ENCODE results near the gene LINGO1. TPM values are rescaled to one million over a fixed set of nuclear protein-coding genes. Genes with fewer than 3 reads are reported as not detected.

LINGO1 gene
- polyA plus RNA-seq, 6 donors from 2014 or later = not detected

DNA sequence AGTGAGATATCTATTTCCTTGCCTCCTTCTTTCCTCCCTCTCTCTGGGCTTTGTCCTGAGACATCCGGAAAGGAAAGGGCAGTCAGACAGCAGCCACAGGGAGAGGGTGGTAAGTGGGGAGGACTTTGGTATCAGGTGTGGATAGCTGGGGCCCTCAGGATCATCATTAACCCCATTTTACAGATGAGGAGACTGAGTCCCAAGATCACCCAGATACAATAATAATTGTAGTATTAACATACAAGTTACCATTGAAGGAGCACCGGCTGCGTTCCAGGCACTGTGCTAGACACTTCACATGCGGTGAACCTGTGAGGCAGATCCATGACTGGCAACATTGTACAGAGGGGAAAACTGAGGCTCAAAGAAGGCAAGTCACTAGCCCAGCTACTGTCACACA lies 15.2 kb upstream of the LINGO1 start:
- Mint-ChIP-seq H3K9me3 (no peaks in the 10 kb centered on the region), H3K4me3 (no peak overlapping the region), H3K27me3 (peaks cover 4 to 58% (median 49%) of the 10 kb centered on the region in 3 donors), H3K4me1 (no peaks in the 10 kb centered on the region), H3K36me3 (no peaks in the 10 kb centered on the region), H3K27ac (no peak overlapping the region)
- ATAC-seq (ENCODE audit: low read depth in 2 of 2) (no peak), DNase-seq (no peak)

- Mint-ChIP-seq H3K27ac (no peak overlapping the region), H3K4me1 (no peaks in the 10 kb centered on the region), H3K27me3 (peaks cover 4 to 65% (median 51%) of the 10 kb centered on the region in 3 donors), H3K4me3 (no peak overlapping the region), H3K36me3 (no peaks in the 10 kb centered on the region), H3K9me3 (no peaks in the 10 kb centered on the region)
- no peak for DNase-seq
- ATAC-seq (ENCODE audit: low read depth in 2 of 2) = no peak
Measured at GRCh38 chr15:77646104-77646694, 13.5 kb upstream of the LINGO1 start.

- H3K36me3 Mint-ChIP-seq = no peaks in the 10 kb centered on the region
- ATAC-seq (ENCODE audit: low read depth in 2 of 2) = no peak
- no peaks in the 10 kb centered on the region for H3K9me3 Mint-ChIP-seq
- no peak overlapping the region for H3K4me3 Mint-ChIP-seq
- no peak overlapping the region for H3K27ac Mint-ChIP-seq
- no peaks in the 10 kb centered on the region for H3K4me1 Mint-ChIP-seq
- peaks cover under 1 to 71% (median 56%) of the 10 kb centered on the region in 3 donors for H3K27me3 Mint-ChIP-seq
- no peak for DNase-seq
Measured at GRCh38 chr15:77645602-77646001, 12.9 kb upstream of the LINGO1 start.

DNA sequence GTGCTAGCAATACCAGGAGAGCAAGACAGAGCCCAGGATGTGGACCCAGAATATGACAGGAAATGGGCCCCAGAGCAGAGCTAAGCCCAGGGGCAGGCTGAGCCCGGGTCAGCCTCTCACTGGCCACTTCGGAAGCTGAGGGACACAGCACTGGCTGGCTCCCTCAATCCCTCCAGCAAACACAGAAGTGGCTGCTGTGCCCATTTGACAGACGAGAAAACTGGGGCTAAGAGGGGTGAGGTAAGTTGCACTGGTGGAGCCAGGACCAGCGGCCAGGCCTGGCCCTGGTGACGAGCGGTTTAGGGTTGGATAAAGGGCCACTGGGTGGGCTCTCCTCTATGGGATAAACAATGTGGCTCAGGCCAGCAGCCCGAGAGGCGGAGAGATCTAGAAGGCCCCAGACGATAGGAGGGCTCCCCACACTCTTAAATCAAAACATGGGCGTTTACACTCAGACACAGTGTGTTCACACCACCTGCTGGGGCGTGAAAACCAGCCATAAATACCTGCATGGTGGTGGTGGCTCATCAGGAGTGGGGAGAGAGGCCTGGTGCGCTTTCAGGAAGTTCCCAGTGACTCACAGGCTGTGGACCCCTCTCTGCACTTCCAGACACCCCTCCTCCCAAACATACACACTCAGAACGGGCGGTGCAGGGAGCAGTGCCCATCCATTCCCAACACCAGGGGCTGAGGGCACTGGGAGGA lies 12.0 kb upstream of the LINGO1 start:
- no peak for ATAC-seq (ENCODE audit: low read depth in 2 of 2)
- Mint-ChIP-seq H3K27me3 (peaks cover 9 to 79% (median 59%) of the 10 kb centered on the region in 3 donors), H3K36me3 (no peaks in the 10 kb centered on the region), H3K9me3 (no peaks in the 10 kb centered on the region), H3K4me3 (no peak overlapping the region), H3K4me1 (no peaks in the 10 kb centered on the region), H3K27ac (no peak overlapping the region)
- DNase-seq = no peak

DNA sequence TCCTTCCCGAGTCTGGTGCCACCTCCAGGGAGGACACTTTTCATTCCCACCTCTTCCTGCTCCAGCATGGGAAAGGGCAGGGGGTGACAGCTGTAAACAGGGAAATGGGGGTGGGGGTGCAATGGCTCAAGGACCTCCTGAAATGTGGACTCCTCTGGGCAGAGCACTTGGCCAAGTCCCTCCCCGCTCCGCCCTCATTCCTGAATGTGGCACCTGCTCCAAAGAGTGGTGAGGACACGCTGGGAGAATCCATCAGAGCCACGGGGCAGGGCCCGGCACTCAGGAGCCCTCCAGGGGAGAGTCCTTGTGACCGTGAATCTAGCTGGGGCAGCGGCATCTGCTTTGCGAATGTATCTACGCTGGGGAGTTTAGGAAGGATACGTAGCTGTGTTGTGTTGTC lies 11.1 kb upstream of the LINGO1 start:
- Mint-ChIP-seq H3K27me3 (peaks cover 17 to 79% (median 60%) of the 10 kb centered on the region in 3 donors), H3K36me3 (no peaks in the 10 kb centered on the region), H3K9me3 (no peaks in the 10 kb centered on the region), H3K4me1 (no peaks in the 10 kb centered on the region), H3K4me3 (no peak overlapping the region), H3K27ac (no peak overlapping the region)
- no peak for DNase-seq
- ATAC-seq (ENCODE audit: low read depth in 2 of 2) = no peak

- ATAC-seq (ENCODE audit: low read depth in 2 of 2) (no peak), DNase-seq (no peak)
- no peaks in the 10 kb centered on the region for H3K9me3 Mint-ChIP-seq
- no peak overlapping the region for H3K4me3 Mint-ChIP-seq
- H3K36me3 Mint-ChIP-seq = no peaks in the 10 kb centered on the region
- H3K27me3 Mint-ChIP-seq = peaks cover 17 to 77% (median 65%) of the 10 kb centered on the region in 3 donors
- H3K4me1 Mint-ChIP-seq = no peaks in the 10 kb centered on the region
- no peak overlapping the region for H3K27ac Mint-ChIP-seq
Measured at GRCh38 chr15:77642793-77643430, 10.2 kb upstream of the LINGO1 start.

GRCh38 chr15:77641999-77642398 lies 9.3 kb upstream of the LINGO1 start:
- ATAC-seq (ENCODE audit: low read depth in 2 of 2) (no peak), DNase-seq (no peak)
- Mint-ChIP-seq H3K4me1 (no peaks in the 10 kb centered on the region), H3K4me3 (no peak overlapping the region), H3K36me3 (no peaks in the 10 kb centered on the region), H3K9me3 (no peaks in the 10 kb centered on the region), H3K27me3 (peaks cover 24 to 77% (median 66%) of the 10 kb centered on the region in 3 donors), H3K27ac (no peak overlapping the region)

- peaks cover 25 to 83% (median 72%) of the 10 kb centered on the region in 3 donors for H3K27me3 Mint-ChIP-seq
- no peak overlapping the region for H3K4me3 Mint-ChIP-seq
- ATAC-seq (ENCODE audit: low read depth in 2 of 2) = no peak
Measured at GRCh38 chr15:77640615-77641014, 7.9 kb upstream of the LINGO1 start.

DNA sequence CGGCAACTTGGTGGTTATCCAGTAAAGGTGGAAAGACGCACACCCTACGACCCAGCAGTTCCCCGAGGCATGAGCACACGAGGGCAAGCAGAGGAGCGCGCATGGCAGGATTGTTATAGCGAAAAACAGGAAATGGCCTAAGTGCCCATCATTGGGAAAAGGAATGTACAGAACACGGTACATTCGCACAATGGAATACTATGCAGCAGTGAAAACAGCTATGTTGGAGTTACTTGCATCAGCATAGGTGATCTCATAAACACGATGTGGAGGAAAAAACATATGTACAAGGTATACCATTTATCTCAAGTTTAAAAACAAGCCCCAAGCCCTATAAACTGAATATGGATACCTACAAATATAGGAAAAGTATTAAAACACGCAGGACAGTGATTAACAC lies 6.7 kb upstream of the LINGO1 start:
- Mint-ChIP-seq H3K27me3 (peaks cover 29 to 92% (median 80%) of the 10 kb centered on the region in 3 donors), H3K4me3 (no peak overlapping the region), H3K9me3 (no peaks in the 10 kb centered on the region), H3K36me3 (no peaks in the 10 kb centered on the region), H3K4me1 (peaks cover 5 to 9% (median 6%) of the 10 kb centered on the region in 3 donors), H3K27ac (no peak overlapping the region)
- DNase-seq = no peak
- ATAC-seq (ENCODE audit: low read depth in 2 of 2) = no peak

More at GRCh38 chr15:77640615-77641014, 7.9 kb upstream of the LINGO1 start:
- Mint-ChIP-seq H3K36me3 (no peaks in the 10 kb centered on the region), H3K4me1 (peaks cover 1 to 4% (median 1%) of the 10 kb centered on the region in 3 donors), H3K27ac (no peak overlapping the region), H3K9me3 (no peaks in the 10 kb centered on the region)
- no peak for DNase-seq

- ATAC-seq (ENCODE audit: low read depth in 2 of 2) = no peak
- Mint-ChIP-seq H3K9me3 (no peaks in the 10 kb centered on the region), H3K27ac (no peak overlapping the region), H3K4me1 (peaks cover 14 to 20% (median 14%) of the 10 kb centered on the region in 3 donors), H3K27me3 (peaks cover 39 to 89% (median 83%) of the 10 kb centered on the region in 3 donors), H3K4me3 (no peak overlapping the region), H3K36me3 (no peaks in the 10 kb centered on the region)
- DNase-seq = no peak
Measured at GRCh38 chr15:77637851-77638692, 5.4 kb upstream of the LINGO1 start.

- no peak for DNase-seq
- Mint-ChIP-seq H3K36me3 (no peaks in the 10 kb centered on the region), H3K27me3 (peaks cover 39 to 81% (median 72%) of the 10 kb centered on the region in 3 donors), H3K27ac (peak overlapping the region in 1 of 6 donors; percentile 49), H3K9me3 (no peaks in the 10 kb centered on the region), H3K4me3 (no peak overlapping the region), H3K4me1 (peaks cover 14 to 20% (median 14%) of the 10 kb centered on the region in 3 donors)
- no peak for ATAC-seq (ENCODE audit: low read depth in 2 of 2)
Measured at GRCh38 chr15:77636209-77636608, 3.5 kb upstream of the LINGO1 start.

GRCh38 chr15:77634266-77634962 lies 1.7 kb upstream of the LINGO1 start:
- H3K4me3 Mint-ChIP-seq = peak overlapping the region; percentile 68 to 92 (median 76)
- H3K27ac Mint-ChIP-seq = peak overlapping the region in 2 of 6 donors; percentile 20 to 93
- no peaks in the 10 kb centered on the region for H3K9me3 Mint-ChIP-seq
- H3K27me3 Mint-ChIP-seq = peaks cover 33 to 83% (median 66%) of the 10 kb centered on the region in 3 donors
- peak; percentile 44 for DNase-seq
- no peaks in the 10 kb centered on the region for H3K36me3 Mint-ChIP-seq
- peak; percentile 51 to 53 for ATAC-seq (ENCODE audit: low read depth in 2 of 2)
- peaks cover 14 to 20% (median 14%) of the 10 kb centered on the region in 3 donors for H3K4me1 Mint-ChIP-seq

GRCh38 chr15:77633913-77634265 lies 1.2 kb upstream of the LINGO1 start:
- peaks cover 31 to 83% (median 63%) of the 10 kb centered on the region in 3 donors for H3K27me3 Mint-ChIP-seq

More at GRCh38 chr15:77633913-77634265, 1.2 kb upstream of the LINGO1 start:
- Mint-ChIP-seq H3K4me1 (peaks cover 14 to 20% (median 14%) of the 10 kb centered on the region in 3 donors), H3K36me3 (no peaks in the 10 kb centered on the region), H3K9me3 (no peaks in the 10 kb centered on the region), H3K4me3 (peak overlapping the region; percentile 75 to 92 (median 80)), H3K27ac (peak overlapping the region in 1 of 6 donors; percentile 93)
- no peak for ATAC-seq (ENCODE audit: low read depth in 2 of 2)
- DNase-seq = no peak
